HCT116 (cell line): ENCODE results near the gene CELF2. TPM values are rescaled to one million over a fixed set of nuclear protein-coding genes. Genes with fewer than 3 reads are reported as not detected.

Experiments
- ATAC-seq: fragments of 200-7000 bp; cut with Tn5 transposase; 2 replicates; pipeline ENCODE4 v1.9.1; 2020; ENCODE audit warnings: mild to moderate bottlenecking, moderate library complexity
- BruUV-seq: library from RNA; stranded (reverse); fragments of 400-500 nt; replicated peaks from 2 replicates; lab custom pipeline; 2021; lab: Mats Ljungman, UMichigan
- CTCF ChIA-PET: fragments of 300-600 bp; sonication (Branson Sonifier 250); formaldehyde crosslinking; loops from one replicate; lab custom pipeline; 2021; ENCODE audit warnings: antibody characterized with exemption; lab: Charles Lee
- POLR2A ChIA-PET: fragments of 300-600, 350-600 bp; sonication (Branson Sonifier 250); formaldehyde crosslinking; loops from one replicate; lab custom pipeline; 2021; ENCODE audit warnings: antibody characterized with exemption; lab: Charles Lee
- RAD21 ChIA-PET, 2 experiments: fragments of 300-600 bp; sonication (Branson Sonifier 250); formaldehyde crosslinking; loops; one replicate each; lab custom pipeline; 2023; ENCODE audit warnings: low total read pairs in 2 of 2; ENCODE audit not compliant: uncharacterized antibody in 2 of 2, unreplicated experiment in 2 of 2, low non-redundant PET in 1 of 2; lab: Charles Lee
- DNase-seq: peaks from one replicate; pipeline ENCODE4 v3.0.0-alpha.2; 2010; ENCODE audit warnings: low read depth, low spot score
- H2AFZ ChIP-seq: fragments of 200-600 bp; shearing (Covaris generic), sonication (generic); 2 replicates; pipeline ENCODE4 v1.6.1; 2017; ENCODE audit warnings: low read depth, mixed run types, mixed read lengths, antibody characterized with exemption, low read length; ENCODE audit not compliant: poor library complexity, severe bottlenecking
- H3K27ac ChIP-seq: 2 replicates; pipeline ENCODE4 v1.5.1; 2012; ENCODE audit warnings: low read depth, low read length
- H3K27me3 ChIP-seq: fragments of 200-600 bp; sonication (generic); 2 replicates; pipeline ENCODE4 v1.6.1; 2016; ENCODE audit warnings: mixed run types, low read length, mixed read lengths; ENCODE audit not compliant: insufficient read depth
- H3K36me3 ChIP-seq, 2 experiments: fragments of 200-500 bp in 1 of 2; fragments of 200-600 bp in 1 of 2; sonication (Bioruptor generic) in 1 of 2; sonication (generic) in 1 of 2; 2 replicates each; pipeline versions ENCODE4 v1.5.1 to v1.6.1; 2014 to 2016; ENCODE audit warnings: low read length in 2 of 2, inconsistent platforms in 1 of 2, mixed read lengths in 1 of 2, mixed run types in 1 of 2; ENCODE audit not compliant: insufficient read depth in 2 of 2, control insufficient read depth in 1 of 2
- H3K4me1 ChIP-seq, 2 experiments: fragments of 200-600 bp in 1 of 2; sonication (generic) in 1 of 2; 2 replicates each; pipeline versions ENCODE4 v1.5.1 to v1.6.1; 2012 to 2017; ENCODE audit warnings: low read length in 2 of 2, inconsistent platforms in 1 of 2, mild to moderate bottlenecking in 1 of 2, mixed read lengths in 1 of 2, mixed run types in 1 of 2, moderate library complexity in 1 of 2; ENCODE audit not compliant: insufficient read depth in 2 of 2, control insufficient read depth in 1 of 2
- H3K4me2 ChIP-seq: fragments of 200-600 bp; sonication (generic); 2 replicates; pipeline ENCODE4 v1.6.1; 2017; ENCODE audit warnings: mixed run types, low read length, mixed read lengths
- H3K4me3 ChIP-seq, 2 experiments: fragments of 200-600 bp in 1 of 2; sonication (generic) in 1 of 2; replicated peaks in 1 of 2; 2 replicates each; pipeline ENCODE4 v1.5.1; 2011 to 2016; ENCODE audit warnings: low read length in 2 of 2, control low read depth in 1 of 2, low read depth in 1 of 2, mild to moderate bottlenecking in 1 of 2, mixed read lengths in 1 of 2, mixed run types in 1 of 2
- H3K79me2 ChIP-seq: fragments of 200-600 bp; sonication (generic); 2 replicates; pipeline ENCODE4 v1.6.1; 2017; ENCODE audit warnings: mild to moderate bottlenecking, mixed run types, low read length, moderate library complexity, mixed read lengths; ENCODE audit not compliant: insufficient read depth
- H3K9ac ChIP-seq: fragments of 200-600 bp; sonication (generic); 2 replicates; pipeline ENCODE4 v1.6.1; 2016; ENCODE audit warnings: low read length, mixed read lengths
- H3K9me2 ChIP-seq: fragments of 200-600 bp; sonication (generic), shearing (Covaris generic); 2 replicates; pipeline ENCODE4 v1.6.1; 2017; ENCODE audit warnings: mixed run types, mild to moderate bottlenecking, moderate library complexity; ENCODE audit not compliant: insufficient read depth
- H3K9me3 ChIP-seq, 2 experiments: fragments of 200-500 bp in 1 of 2; fragments of 200-600 bp in 1 of 2; sonication (Bioruptor generic) in 1 of 2; sonication (generic) in 1 of 2; 2 replicates each; pipeline ENCODE4 v1.6.1; 2014 to 2017; ENCODE audit warnings: low read length in 2 of 2, mixed read lengths in 2 of 2, inconsistent platforms in 1 of 2, low read depth in 1 of 2, mild to moderate bottlenecking in 1 of 2, mixed run types in 1 of 2, moderate library complexity in 1 of 2; ENCODE audit not compliant: control insufficient read depth in 1 of 2, insufficient read depth in 1 of 2
- H4K20me1 ChIP-seq: fragments of 200-600 bp; sonication (generic), shearing (Covaris generic); 2 replicates; pipeline ENCODE4 v1.6.1; 2017; ENCODE audit warnings: mixed run types, mild to moderate bottlenecking, moderate library complexity; ENCODE audit not compliant: insufficient read depth
- CEBPB ChIP-seq: IDR thresholded peaks from 2 replicates; pipeline ENCODE4 v1.6.1; 2012; ENCODE audit warnings: low read depth
- EGR1 ChIP-seq: IDR thresholded peaks from 2 replicates; pipeline ENCODE4 v1.6.1; 2012; ENCODE audit warnings: low read depth
- ELF1 ChIP-seq: IDR thresholded peaks from 2 replicates; pipeline ENCODE4 v1.6.1; 2012; ENCODE audit warnings: low read depth, borderline replicate concordance
- EZH2 ChIP-seq: fragments of 200-600 bp; sonication (generic); IDR thresholded peaks from 2 replicates; pipeline ENCODE4 v1.6.1; 2017; ENCODE audit warnings: antibody characterized with exemption, mixed run types
- EZH2phosphoT487 ChIP-seq: fragments of 200-600 bp; IDR thresholded peaks from 2 replicates; pipeline ENCODE4 v1.6.1; 2018; ENCODE audit warnings: antibody characterized with exemption, borderline replicate concordance
- FOSL1 ChIP-seq: IDR thresholded peaks from 2 replicates; pipeline ENCODE4 v1.6.1; 2012; ENCODE audit warnings: low read depth
- JUND ChIP-seq: IDR thresholded peaks from 2 replicates; pipeline ENCODE4 v1.6.1; 2012
- POLR2AphosphoS5 ChIP-seq: IDR thresholded peaks from 2 replicates; pipeline ENCODE4 v1.6.1; 2011; ENCODE audit warnings: mild to moderate bottlenecking, low read depth, low read length, moderate library complexity
- RAD21 ChIP-seq: IDR thresholded peaks from 2 replicates; pipeline ENCODE4 v1.6.1; 2012; ENCODE audit warnings: low read depth, mild to moderate bottlenecking
- SIN3A ChIP-seq: IDR thresholded peaks from 2 replicates; pipeline ENCODE4 v1.6.1; 2012; ENCODE audit warnings: low read depth
- SRF ChIP-seq: IDR thresholded peaks from 2 replicates; pipeline ENCODE4 v1.6.1; 2012; ENCODE audit warnings: low read depth
- YY1 ChIP-seq: IDR thresholded peaks from 2 replicates; pipeline ENCODE4 v1.6.1; 2011; ENCODE audit warnings: low read length, low read depth, moderate library complexity, mild to moderate bottlenecking; ENCODE audit not compliant: insufficient replicate concordance; ENCODE audit errors: extremely low read depth
- ZFX ChIP-seq: fragments of 450-650 bp; IDR thresholded peaks from 2 replicates; pipeline ENCODE4 v1.6.1; 2017
- ZNF274 ChIP-seq: fragments of 200-500 bp; sonication (Bioruptor generic); IDR thresholded peaks from 2 replicates; pipeline ENCODE4 v1.6.1; 2014; ENCODE audit warnings: mild to moderate bottlenecking, low read depth, low read length, inconsistent platforms
- intact Hi-C: fragments of 100-400 bp; cut with micrococcal nuclease; formaldehyde crosslinking; loops from 2 replicates; pipeline ENCODE4 v1.10.0; 2022
- total RNA-seq: library from RNA; stranded (reverse); gene quantifications from one replicate; pipeline ENCODE4 v1.2.1, GENCODE V29; 2021; ENCODE audit not compliant: unreplicated experiment
- TF ChIP-seq, protein P1 (sequence below): IDR thresholded peaks from 2 replicates; pipeline ENCODE4 v1.6.1; 2011; ENCODE audit warnings: mild to moderate bottlenecking, low read length, moderate library complexity; ENCODE audit not compliant: insufficient replicate concordance; ENCODE audit errors: extremely low read depth
- TF ChIP-seq, protein P2 (sequence below): IDR thresholded peaks from 2 replicates; pipeline ENCODE4 v1.6.1; 2012

The CELF2 gene
- total RNA-seq, 1 experiment from 2014 or later, result 0.66 TPM

- ChIA-PET CTCF (no interaction called here), RAD21 (no interaction called here), POLR2A (no interaction called here)
Measured at GRCh38 chr10:11303361-11304170, 285.9 kb downstream of the CELF2 start.

More at GRCh38 chr10:11303361-11304170, 285.9 kb downstream of the CELF2 start:
- Histone ChIP-seq H3K9me3 (0 out of 4 replicates have a peak, but pooled peaks cover 0 to 6% of the 10 kb centered on the region in 2 experiments), H4K20me1 (no peaks in the 10 kb centered on the region), H3K4me1 (no peaks in the 10 kb centered on the region), H3K9ac (no peak overlapping the region), H3K79me2 (no peaks in the 10 kb centered on the region), H3K4me2 (no peak overlapping the region), H3K36me3 (no peaks in the 10 kb centered on the region), H3K27me3 (no peaks in the 10 kb centered on the region)
- no peak for DNase-seq
- BruUV-seq, result no TSS peak
- TF ChIP-seq YY1 (no peak), POLR2AphosphoS5 (no peak), FOSL1 (no peak), ZNF274 (no peak), EGR1 (no peak), RAD21 (no peak), CEBPB (no peak), ELF1 (no peak), JUND (no peak), ZFX (no peak), SRF (no peak), SIN3A (no peak), EZH2 (no peak), EZH2phosphoT487 (no peak)
- TF ChIP-seq, protein P1, sequence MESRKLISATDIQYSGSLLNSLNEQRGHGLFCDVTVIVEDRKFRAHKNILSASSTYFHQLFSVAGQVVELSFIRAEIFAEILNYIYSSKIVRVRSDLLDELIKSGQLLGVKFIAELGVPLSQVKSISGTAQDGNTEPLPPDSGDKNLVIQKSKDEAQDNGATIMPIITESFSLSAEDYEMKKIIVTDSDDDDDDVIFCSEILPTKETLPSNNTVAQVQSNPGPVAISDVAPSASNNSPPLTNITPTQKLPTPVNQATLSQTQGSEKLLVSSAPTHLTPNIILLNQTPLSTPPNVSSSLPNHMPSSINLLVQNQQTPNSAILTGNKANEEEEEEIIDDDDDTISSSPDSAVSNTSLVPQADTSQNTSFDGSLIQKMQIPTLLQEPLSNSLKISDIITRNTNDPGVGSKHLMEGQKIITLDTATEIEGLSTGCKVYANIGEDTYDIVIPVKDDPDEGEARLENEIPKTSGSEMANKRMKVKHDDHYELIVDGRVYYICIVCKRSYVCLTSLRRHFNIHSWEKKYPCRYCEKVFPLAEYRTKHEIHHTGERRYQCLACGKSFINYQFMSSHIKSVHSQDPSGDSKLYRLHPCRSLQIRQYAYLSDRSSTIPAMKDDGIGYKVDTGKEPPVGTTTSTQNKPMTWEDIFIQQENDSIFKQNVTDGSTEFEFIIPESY, result no peak
- TF ChIP-seq, protein P2, sequence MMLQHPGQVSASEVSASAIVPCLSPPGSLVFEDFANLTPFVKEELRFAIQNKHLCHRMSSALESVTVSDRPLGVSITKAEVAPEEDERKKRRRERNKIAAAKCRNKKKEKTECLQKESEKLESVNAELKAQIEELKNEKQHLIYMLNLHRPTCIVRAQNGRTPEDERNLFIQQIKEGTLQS, result no peak
- TF ChIP-seq, all 23 proteins: peak for 0
- Histone ChIP-seq H3K9me2 (no peaks in the 10 kb centered on the region), H3K27ac (no peak overlapping the region), H3K4me3 (no peak overlapping the region), H2AFZ (no peak overlapping the region)
- intact Hi-C loops, result no loop called here
- ATAC-seq, result no peak
